NCI-H2227 (cell line): Measurements from ENCODE around the gene YLPM1.
A peak's percentile ranks its signal among the peaks of the same experiment; 100 is the strongest.

ENCODE experiments used
- DNase-seq: peaks from one replicate; lab custom pipeline; 2025; ENCODE audit not compliant: unreplicated experiment; lab: John Stamatoyannopoulos, UW

YLPM1 gene

DNA sequence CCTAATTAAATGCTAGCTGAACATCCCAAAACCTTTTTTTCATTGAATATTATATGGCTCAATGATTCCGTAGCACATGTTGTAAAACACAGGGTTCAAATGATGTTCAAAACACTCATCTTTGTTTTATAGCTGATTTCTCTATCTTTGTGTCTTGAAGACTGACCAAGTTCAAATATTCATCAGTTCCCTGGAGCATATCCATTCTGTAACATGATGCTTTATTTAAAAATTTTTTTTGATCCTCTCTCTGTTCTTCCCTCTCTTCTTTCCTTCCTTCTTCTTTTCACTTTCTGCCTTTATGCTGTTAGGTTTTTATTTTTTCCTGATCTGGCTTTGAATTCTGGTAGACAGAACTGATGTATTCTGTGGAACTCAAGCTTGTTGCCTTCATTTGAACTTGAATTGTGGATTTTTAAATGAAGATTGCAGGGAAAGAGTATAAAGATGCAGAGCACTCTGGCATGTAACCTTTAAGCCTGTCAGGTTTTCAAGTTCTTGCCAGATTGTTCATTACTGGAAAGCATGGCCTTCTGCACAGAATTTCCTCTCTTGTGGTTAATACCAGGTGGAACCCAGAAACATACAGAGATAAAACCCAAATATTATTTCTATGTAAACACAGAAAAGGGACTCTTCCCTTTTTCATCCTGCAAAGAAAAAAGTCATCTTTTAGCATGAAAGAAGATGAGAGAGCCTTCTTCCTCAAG, 73.3 kb downstream of the YLPM1 start:
- DNase-seq: no peak

- DNase-seq: no peak
These were observed 75.0 kb downstream of the YLPM1 start for GRCh38 chr14:74838166-74838565.

DNA sequence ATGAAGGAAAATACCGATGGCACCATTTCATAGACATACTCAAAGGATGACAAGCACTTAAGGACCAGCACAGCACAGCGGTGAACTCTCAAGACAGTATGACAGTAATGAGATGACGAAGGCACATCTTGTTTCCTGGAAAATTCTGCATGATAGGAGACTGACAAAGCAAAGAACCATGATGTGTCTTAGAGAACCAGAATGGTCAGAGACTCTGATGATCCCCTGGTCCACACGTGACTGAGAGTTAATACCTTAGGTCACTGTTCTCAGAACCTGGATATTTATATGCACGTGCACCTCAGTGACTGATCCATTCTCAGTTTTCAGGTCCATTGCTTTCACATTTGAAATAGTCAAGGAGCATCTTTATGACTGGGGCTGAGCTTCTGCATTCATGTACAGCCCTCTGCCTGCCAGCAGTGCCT, 77.5 kb downstream of the YLPM1 start:
- DNase-seq: no peak

DNA sequence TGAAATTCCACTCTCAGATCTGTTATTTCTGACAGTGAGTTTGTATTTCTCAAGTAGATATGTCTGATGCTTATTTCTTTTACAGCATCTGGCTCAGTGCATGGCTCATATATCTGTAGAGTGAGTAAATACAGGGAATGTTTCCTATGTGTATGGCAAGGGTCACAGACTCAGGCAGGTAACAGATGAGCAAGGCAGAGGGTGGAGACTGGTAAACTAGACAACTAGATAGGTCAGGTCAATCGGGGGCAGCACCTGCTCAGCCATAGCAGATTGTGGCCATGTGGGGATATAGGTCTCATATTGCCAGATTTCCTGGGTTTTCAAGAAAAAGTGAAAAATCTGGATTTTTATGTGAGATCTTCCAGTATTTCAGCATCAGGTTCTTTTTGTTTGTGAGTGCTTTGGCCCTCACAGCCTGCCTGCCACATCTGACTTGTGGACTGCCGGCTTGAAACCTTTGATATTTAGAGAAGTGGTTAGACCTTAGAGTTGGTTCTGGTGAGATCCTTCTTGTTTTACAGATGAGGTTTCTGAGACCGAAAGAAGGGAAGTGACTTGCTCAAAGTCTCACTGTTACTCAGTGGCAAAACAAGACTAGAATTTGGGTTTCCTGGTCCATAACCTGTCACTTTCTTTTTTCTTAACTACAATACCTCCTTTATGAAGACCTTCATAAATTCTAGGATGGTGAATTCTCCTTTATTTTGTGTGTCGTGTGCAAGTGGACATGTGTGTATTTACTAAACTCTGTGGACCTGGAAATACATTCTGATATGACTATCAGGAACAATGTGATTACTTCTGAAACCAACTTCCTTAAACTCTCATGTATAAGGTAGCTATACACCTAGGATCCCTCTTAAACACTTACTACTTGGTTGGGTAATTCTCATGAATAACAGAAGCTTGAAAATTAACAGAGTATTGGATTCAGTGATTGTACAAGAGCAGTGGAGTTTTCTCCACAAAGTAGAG, 78.4 kb downstream of the YLPM1 start:
- DNase-seq: no peak

GRCh38 chr14:74843653-74844052, 80.5 kb downstream of the YLPM1 start:
- DNase-seq: no peak

GRCh38 chr14:74846168-74846567, 83.1 kb downstream of the YLPM1 start:
- DNase-seq: no peak

- DNase-seq: no peak
These were observed 84.0 kb downstream of the YLPM1 start for GRCh38 chr14:74846968-74847665.

- no peak for DNase-seq
These were observed 85.7 kb downstream of the YLPM1 start for GRCh38 chr14:74848768-74849167.

DNA sequence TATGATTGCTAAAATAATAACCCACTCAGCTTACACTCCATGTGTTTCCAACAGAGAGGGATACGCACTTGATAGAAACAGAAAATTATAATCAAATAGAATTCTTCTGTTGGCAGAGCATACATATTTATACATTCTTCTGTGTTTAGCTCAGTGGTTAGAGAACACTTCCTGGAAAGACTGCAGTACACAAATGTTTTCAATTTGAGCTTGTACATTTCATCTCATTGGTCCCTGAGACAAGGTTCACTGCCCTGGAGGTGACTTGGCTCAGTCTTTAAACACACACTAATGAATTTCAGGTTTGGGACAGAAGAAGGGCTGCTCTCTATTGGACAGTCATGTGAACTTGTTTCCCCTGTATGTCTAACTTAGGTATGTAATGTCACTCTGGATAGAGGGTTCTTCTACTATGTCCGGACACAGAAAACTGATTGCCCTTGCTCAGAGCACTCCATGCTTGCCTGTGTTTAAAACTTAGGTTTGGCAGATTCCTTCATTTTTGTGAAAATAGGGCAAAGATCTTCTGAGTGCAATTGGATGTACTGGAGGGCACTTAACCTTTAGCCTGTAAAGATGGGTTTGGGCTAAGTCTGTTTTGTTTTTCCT, 89.9 kb downstream of the YLPM1 start:
- no peak for DNase-seq

GRCh38 chr14:74853581-74853980, 90.5 kb downstream of the YLPM1 start:
- DNase-seq: no peak

DNA sequence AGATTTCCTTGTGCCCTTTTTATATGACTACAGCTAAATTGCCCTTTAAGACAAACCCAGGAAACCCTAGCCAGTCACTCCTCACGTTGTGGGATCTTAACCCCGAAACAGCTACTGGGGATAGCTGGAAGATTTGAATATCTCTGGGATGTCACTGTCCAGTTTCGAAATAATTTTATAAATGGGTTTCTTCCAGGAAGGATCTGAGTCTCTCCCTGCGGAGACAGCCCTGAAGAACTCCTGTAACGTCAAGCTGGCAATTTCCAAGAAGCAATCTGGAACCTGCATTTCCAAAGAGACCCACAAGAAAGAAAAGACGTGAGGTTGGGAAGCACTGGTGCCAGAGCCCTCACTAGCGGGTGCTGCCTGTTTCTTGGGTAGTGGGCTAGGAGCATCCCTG, 91.9 kb downstream of the YLPM1 start:
- DNase-seq: no peak

DNA sequence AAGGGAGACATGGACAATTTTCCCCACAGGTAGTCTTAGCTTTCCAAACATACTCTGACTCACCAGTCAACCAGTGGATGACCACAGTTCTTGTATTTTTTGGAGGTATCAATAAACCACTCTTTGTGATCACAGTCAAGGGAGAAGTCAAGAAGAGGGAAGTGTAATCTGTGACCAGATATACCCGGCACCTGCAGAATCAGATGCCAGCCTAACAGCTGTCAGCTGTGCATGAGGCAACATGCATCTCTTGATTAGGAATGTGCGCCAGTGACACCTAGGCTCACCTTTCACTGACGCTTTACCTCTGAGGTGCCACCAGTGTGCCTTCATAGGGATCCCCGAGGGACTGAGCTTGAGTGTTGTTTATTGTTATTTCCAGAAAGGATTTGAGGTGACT, 92.8 kb downstream of the YLPM1 start:
- DNase-seq: no peak

GRCh38 chr14:74856366-74856765, 93.2 kb downstream of the YLPM1 start:
- no peak for DNase-seq

GRCh38 chr14:74858022-74858421, 94.9 kb downstream of the YLPM1 start:
- no peak for DNase-seq

DNA sequence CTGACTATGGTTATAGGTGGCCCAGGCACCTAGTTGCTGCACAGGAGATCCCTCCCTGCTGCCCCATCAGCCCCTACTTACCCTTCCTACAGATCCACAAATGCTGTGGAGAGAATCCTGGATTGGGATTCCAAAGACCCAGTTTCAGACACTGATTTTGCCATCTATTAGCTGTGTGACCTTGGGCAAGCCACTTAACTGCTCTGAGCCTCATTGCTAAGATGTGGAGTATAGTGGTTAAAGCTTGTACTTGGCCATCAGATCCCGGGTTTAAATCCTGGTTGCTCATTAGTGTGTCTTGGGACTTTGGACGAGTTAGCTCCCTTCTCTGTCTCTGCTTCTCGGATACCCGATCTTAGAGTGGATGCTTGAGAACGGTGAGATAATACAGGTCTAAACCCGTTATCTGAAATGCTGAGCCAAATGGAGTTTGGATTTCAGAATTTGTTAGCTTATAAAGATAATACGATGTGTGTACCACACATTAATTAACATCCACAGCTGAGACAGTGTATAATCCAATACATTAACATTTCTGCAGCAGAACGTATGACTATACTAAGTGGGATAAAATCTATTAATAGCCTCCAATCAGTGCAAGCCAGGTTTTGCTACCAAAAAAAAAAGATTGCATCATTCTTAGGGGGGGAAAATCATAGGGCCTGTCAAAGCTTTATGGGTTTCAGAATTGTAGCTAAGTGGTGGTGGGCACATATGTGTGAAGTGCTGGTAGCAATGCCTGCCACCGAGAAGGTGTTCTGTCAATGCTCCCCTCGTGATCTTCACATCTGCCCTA, 96.8 kb downstream of the YLPM1 start:
- no peak for DNase-seq

GRCh38 chr14:74860899-74861733, 98.0 kb downstream of the YLPM1 start:
- DNase-seq: peak; percentile 89

DNA sequence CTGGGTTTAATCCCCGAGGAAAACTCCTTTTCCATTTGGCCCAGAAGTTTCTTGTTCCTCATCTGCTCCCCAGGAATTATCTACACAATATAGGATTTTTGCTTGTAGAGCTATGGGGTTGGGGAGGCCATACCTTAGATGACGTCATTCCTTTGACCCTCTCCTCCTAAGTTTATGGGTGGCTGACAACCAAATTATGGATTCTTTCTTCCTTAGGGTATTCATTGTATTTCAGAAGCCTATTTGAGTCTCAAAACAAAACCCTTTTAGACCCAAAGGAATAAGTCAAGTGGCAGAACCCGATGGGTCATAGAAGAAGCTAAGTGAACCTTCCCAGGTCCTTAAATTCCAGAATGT, 98.6 kb downstream of the YLPM1 start:
- no peak for DNase-seq

- no peak for DNase-seq
These were observed 100.2 kb downstream of the YLPM1 start for GRCh38 chr14:74863274-74863673.

- no peak for DNase-seq
These were observed 101.1 kb downstream of the YLPM1 start for GRCh38 chr14:74864198-74864597.

GRCh38 chr14:74865156-74865555, 102.0 kb downstream of the YLPM1 start:
- DNase-seq: no peak
